ENCODE measurements around the gene RAD18.

Gene RAD18

DNA sequence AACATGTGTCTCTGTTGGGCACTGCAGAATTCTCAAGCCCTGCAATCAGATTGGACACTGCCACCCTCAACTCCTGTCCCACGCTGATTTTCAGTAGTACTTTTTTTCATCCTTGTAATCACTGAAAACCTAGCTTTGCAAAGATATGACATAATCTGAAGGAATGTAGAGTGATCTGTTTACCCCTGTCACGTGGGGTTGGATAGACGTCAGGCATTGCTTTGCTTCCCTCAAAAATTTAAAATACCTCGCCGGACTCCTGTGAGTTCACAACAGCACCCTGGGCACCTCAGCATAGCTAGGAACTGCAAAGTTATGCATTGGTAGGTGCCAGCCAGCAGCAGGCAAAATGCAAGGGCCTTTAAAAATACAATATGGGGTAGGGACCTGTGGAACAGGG is 122.7 kb downstream of the RAD18 start:
- no peak for DNase-seq
- no peaks in the 10 kb centered on the region for H3K9me3 Mint-ChIP-seq
- TF ChIP-seq, protein P1, sequence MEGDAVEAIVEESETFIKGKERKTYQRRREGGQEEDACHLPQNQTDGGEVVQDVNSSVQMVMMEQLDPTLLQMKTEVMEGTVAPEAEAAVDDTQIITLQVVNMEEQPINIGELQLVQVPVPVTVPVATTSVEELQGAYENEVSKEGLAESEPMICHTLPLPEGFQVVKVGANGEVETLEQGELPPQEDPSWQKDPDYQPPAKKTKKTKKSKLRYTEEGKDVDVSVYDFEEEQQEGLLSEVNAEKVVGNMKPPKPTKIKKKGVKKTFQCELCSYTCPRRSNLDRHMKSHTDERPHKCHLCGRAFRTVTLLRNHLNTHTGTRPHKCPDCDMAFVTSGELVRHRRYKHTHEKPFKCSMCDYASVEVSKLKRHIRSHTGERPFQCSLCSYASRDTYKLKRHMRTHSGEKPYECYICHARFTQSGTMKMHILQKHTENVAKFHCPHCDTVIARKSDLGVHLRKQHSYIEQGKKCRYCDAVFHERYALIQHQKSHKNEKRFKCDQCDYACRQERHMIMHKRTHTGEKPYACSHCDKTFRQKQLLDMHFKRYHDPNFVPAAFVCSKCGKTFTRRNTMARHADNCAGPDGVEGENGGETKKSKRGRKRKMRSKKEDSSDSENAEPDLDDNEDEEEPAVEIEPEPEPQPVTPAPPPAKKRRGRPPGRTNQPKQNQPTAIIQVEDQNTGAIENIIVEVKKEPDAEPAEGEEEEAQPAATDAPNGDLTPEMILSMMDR (IDR thresholded peaks at IDR 0.05), result no peak
- no peak overlapping the region for H3K27ac Mint-ChIP-seq
- no peaks in the 10 kb centered on the region for H3K36me3 Mint-ChIP-seq (ENCODE audit: low read depth)
- peaks cover 3% of the 10 kb centered on the region for H3K27me3 Mint-ChIP-seq (ENCODE audit: low read depth, poor library complexity)
- no peak overlapping the region for H3K4me3 Mint-ChIP-seq
- H3K4me1 Mint-ChIP-seq, result no peaks in the 10 kb centered on the region

DNA sequence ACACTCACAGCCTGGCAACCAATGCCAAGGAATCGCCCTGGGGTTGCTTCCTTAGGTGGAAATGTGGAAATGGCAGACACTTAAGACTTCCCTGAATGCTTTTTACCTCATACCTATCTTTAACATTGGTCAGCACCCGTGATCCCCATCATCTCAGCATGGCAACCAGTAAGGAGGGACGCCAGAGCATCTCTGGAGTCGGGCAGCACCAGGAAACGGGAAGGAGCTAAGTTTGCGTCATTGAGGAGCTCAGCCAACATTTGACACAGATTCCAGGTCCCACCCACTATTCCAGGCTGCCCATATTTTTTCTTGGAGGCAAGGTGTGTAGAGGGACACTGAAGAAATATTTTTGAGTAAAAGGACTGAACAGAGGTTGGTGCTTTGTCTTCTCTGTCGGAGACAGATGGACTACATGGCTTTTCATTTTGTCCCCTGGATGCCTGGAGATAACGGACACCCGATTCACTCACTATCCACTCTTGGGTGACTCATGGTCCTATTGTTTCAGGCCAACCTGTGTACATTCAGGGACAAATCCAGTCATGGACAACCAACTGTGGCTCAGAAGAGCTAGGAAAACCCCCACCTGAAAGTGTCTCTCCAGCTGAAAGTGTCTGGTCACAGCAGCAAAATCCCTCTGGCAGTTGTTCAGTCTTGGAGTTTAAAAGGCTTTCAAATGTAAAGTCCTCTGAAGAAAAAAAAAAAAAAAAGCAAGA is 123.5 kb downstream of the RAD18 start:
- Mint-ChIP-seq H3K36me3 (ENCODE audit: low read depth) (no peaks in the 10 kb centered on the region), H3K4me3 (no peak overlapping the region), H3K4me1 (no peaks in the 10 kb centered on the region), H3K27me3 (ENCODE audit: low read depth, poor library complexity) (peaks cover 3% of the 10 kb centered on the region), H3K9me3 (no peaks in the 10 kb centered on the region), H3K27ac (no peak overlapping the region)
- TF ChIP-seq, protein P1 (IDR thresholded peaks at IDR 0.05), result no peak
- no peak for DNase-seq

DNA sequence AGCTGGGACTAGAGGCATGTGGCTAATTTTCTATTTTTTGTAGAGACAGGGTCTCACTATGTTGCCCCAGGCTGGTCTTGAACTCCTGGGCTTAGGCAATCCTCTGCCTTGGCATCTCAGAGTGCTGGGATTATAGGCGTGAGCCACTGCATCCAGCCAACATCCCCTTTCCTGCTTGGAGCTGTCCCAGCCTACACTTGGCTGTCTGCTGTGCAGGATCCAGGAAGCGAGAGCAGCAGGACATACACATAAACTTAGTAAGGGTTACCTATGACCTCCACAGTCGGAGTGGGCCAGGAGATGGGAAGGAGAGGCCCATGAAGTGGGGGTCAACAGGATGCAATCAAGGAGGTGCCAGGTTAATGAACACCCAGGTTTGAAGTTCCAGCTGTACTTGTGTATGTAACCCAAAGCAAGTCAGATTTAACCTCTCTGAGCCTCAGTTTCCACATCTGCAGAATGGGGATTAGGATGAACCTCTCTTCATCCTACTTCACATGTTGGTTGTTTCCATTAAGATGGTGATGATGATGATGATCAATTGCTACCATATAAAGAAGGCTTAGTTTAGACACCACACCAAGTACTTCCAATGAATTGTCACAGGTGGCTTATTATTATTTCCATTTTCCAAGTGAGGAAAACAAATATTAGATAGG is 124.4 kb downstream of the RAD18 start:
- TF ChIP-seq, protein P1 (IDR thresholded peaks at IDR 0.05), result no peak
- H3K27me3 Mint-ChIP-seq (ENCODE audit: low read depth, poor library complexity), result peaks cover 3% of the 10 kb centered on the region
- H3K36me3 Mint-ChIP-seq (ENCODE audit: low read depth), result no peaks in the 10 kb centered on the region
- no peak for DNase-seq
- H3K9me3 Mint-ChIP-seq, result no peaks in the 10 kb centered on the region
- H3K4me1 Mint-ChIP-seq, result no peaks in the 10 kb centered on the region
- H3K27ac Mint-ChIP-seq, result no peak overlapping the region
- no peak overlapping the region for H3K4me3 Mint-ChIP-seq

DNA sequence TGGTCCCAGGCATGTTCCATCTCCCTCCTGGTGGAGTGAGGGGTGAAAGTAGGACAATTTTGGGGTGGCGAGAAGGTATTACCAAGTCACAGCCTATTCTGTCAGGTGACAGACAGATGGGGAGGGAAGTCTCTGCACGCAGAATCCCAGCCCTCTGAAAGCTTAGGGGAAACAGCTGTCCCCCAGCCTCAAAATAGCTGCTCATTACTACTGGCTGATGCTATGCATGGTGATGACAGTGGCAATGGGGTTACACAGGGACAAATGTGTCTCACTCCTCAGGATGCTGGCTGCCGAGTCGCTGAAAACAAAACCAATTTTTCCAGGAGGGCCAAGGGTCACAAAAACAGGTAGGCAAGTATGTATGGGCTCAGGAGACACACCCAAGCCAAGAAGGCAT is 125.0 kb downstream of the RAD18 start:
- no peak overlapping the region for H3K27ac Mint-ChIP-seq
- no peak overlapping the region for H3K4me3 Mint-ChIP-seq
- H3K27me3 Mint-ChIP-seq (ENCODE audit: low read depth, poor library complexity), result peaks cover 3% of the 10 kb centered on the region
- TF ChIP-seq, protein P1 (IDR thresholded peaks at IDR 0.05), result no peak
- DNase-seq, result no peak
- H3K36me3 Mint-ChIP-seq (ENCODE audit: low read depth), result no peaks in the 10 kb centered on the region
- no peaks in the 10 kb centered on the region for H3K4me1 Mint-ChIP-seq
- H3K9me3 Mint-ChIP-seq, result no peaks in the 10 kb centered on the region

DNA sequence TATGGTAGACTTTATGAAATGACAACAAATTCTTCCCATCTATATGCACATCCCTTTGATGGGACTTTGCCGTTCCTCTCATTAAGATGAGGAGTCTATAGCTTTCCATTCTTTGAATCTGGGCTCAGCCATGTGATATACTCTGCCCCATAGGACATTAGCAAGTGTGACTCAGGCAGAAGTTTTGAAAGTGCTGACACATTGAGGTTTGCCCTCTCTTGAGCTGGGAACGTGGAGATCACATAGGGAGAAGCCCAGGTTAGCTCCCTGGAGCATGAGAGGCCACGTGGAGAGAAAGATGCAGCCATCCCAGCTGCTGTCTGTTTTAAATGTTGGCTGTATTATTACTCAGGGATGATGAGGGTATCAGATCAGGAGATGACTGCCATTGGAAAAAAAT is 126.1 kb downstream of the RAD18 start:
- Mint-ChIP-seq H3K9me3 (no peaks in the 10 kb centered on the region), H3K27ac (no peak overlapping the region), H3K36me3 (ENCODE audit: low read depth) (no peaks in the 10 kb centered on the region), H3K4me3 (no peak overlapping the region), H3K27me3 (ENCODE audit: low read depth, poor library complexity) (peaks cover 3% of the 10 kb centered on the region), H3K4me1 (no peaks in the 10 kb centered on the region)
- TF ChIP-seq, protein P1 (IDR thresholded peaks at IDR 0.05), result no peak
- no peak for DNase-seq

DNA sequence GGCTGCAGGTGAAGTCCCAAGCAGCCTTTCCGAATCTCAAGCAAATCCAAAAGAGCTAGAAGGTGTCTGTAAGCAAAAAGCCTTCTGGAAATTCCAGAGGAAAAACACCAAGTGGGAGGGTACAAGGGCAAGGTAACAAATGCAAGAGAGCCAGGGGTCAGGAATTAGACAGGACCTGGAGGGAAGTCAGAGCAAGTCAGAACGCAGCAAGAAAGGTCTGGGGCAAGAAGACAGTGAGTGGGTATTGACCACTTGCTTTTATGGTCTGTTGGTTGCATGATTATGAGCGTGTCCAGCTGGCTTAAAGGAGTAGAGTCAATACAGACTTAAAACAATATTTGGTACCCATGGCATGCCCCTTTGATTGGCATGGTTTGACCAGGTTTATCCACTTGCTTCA is 127.2 kb downstream of the RAD18 start:
- Mint-ChIP-seq H3K9me3 (no peaks in the 10 kb centered on the region), H3K4me1 (no peaks in the 10 kb centered on the region), H3K27me3 (ENCODE audit: low read depth, poor library complexity) (peaks cover 3% of the 10 kb centered on the region), H3K27ac (no peak overlapping the region), H3K36me3 (ENCODE audit: low read depth) (no peaks in the 10 kb centered on the region), H3K4me3 (no peak overlapping the region)
- no peak for DNase-seq
- TF ChIP-seq, protein P1 (IDR thresholded peaks at IDR 0.05), result no peak
